GM18520 (cell line): Measurements from ENCODE around the gene WBP11.
"Not testable (repeated sequence)": the region's sequence is repeated elsewhere in the genome, so short reads cannot be mapped to it uniquely, and the experiment has no call there.

Experiments
- ATAC-seq: cut with Tn5 transposase; IDR thresholded peaks from one replicate; pipeline ENCODE4 v1.9.1; 2021; ENCODE audit not compliant: unreplicated experiment

WBP11 gene

DNA sequence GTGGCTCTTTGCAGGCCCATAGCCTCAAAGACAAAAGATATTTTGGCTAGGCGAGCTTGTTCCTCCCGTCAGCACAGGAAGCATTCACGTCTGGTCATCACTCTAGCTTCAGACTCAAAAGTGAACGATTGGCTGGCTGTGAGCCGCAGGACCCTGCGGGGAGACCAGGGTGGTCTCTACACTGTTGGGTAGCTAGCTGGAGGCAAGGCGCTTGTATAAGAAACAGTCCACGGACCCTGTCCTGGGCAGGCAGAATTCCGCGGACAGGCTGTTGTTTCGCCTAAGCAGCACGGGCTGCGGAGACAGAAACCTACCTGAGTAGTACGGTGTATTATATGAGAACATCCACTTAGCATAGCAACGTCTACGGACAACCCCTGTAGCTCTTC, 29.6 kb downstream of the WBP11 start:
- ATAC-seq, result peak; percentile 6

DNA sequence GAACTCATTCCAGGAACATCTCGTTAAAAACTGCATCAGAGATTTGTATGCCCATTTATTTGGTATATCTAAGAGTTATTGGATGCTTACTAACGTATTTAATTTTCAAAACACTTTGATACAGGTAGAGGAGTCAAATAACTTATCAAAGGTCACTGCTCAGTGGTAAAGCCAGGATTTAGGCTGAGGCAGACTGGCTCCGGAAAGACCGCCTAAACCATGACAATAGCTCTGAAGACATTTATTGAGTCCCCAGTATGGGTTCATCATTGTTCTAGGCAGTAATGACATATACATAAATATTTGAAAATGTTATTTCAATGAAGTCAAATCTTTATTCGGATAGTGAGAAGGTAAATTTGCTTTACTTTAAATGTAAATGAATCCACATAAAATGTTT, 30.3 kb downstream of the WBP11 start:
- ATAC-seq, result no peak

DNA sequence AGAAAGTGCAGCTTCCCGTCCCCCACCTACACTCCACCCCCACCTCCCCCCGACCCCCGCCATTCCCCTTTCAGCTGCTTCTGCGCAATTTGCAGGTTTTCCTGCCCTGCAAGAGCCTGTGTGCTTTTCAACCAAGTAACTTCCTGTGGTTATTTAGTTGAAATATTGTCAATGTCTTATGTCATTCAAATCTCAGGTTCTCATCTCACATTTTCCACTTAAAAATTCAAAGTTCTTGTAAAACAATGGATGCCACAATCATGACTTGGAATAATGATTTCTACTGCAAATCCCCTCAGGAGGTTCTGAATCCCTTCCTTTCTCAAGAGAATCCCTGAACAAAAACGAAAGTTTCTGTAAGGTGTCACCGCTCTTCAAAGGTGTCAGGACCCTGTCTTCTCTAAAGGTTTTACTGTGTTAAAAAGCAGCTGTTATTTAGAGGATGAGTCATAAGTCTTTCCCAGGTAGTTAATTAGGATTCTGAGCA, 31.6 kb downstream of the WBP11 start:
- no peak for ATAC-seq

DNA sequence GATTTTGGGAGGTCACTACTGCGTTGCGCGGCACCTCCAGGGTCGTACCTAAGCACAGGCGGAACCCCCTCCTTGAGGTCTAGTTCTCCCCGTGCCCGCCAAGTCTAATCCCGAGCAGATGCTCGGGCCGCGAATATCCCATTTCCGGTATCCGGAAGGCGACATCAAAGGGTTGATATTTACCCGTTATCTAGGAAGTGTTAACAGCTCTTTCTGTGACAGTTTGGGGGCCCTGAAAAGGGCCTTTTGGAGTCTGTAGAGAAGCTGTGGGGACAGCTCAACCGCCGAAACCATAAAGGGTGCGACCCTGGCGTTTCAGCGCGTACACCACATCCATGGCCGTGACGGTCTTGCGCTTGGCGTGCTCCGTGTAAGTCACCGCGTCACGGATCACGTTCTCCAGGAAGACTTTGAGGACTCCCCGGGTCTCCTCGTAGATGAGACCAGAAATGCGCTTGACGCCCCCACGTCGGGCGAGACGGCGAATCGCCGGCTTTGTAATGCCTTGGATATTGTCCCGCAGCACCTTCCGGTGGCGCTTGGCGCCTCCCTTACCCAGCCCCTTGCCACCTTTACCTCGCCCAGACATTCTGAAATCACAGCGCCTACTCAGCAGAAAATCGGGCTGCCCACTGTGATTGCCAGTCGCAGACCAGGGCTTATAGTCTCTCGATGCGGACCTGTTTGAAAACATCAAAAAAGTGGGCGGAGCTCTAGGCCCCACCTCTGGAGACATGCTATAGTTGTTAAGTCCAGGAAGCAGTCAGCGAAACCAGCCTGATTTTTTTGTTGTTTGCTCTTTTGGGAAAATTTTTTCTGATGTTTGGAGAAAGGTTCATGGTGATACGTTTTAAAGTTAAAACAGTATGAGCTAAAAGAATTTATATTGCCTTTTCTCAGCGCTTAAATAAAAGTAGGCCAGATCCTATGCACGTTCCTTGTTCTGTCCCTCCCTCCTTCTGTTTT, 32.5 kb downstream of the WBP11 start:
- peak; percentile 27 for ATAC-seq

DNA sequence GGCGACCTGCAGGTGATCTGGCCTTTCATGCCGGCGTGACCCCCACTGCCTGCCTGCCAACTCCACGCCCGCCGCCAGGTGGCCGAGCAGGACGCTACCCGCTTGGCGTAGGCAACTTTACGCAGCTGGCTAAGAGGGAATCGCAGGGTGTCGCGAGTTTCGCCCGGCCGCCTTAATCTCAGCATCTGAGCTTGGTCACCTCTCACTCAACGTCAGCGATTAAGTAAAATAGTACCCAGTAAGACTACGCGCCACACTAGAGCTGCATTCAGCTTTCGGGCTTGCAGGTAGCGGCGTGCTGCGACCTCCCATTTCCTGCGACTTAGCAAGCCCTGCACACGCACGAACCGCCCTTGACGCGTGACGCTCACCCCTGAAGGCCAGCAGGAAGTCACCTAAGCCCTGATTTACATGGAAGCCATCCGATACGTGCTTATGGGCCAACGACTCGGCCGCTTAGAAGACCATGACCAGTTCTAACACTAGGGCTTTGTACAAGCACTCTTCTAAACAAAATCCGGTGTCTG, 33.2 kb downstream of the WBP11 start:
- ATAC-seq, result peak; percentile 27

DNA sequence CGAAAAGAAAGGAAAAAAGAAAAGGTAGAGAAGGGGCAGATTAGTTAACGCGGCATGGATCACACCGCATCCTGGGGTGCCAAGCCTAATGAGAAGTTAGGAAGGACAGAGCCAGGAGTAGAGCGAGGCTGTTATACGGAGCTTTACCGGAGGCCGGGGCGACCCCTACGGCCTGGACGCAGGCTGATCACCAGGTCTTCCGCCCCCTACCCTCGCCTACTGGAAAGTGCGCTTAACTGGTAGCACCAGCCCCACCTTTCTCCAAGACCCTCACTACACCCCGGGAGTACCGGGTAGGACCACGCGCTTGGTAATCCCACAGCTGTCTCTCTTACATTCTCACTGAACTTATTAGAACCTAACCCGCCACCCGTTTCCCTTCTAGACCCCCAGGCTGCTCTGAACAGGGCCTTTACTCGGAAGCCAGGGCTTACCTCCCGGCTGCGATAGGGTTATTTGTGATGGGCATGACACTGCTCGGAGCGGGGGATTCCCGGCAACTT, 33.8 kb downstream of the WBP11 start:
- no peak for ATAC-seq

DNA sequence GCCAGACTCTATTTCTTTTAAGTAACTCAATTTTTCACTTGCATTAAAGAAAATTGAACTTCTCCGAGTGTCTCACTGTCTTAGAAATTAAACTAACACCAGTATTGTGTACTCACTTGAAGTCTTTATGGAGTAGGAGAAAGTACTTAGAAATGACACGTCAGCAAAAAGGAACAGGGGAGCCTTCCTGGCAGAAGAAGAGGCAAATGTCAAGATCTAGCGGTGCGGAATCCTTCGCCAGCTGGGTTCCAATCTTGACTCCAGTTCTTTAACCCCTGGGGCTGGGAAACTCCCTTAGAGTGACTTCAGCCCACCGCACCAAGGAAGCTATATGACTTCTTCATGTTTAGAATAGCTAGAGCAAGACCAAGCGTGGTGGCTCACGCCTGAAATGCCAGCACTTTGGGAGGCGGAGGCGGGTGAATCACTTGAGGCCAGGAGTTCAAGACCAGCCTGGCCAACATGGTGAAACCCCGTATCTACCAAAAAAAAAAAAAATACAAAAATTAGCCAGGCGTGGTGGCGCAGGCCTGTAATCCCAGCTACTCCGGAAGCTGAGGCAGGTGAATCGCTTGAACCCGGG, 34.4 kb downstream of the WBP11 start:
- ATAC-seq, result no peak

DNA sequence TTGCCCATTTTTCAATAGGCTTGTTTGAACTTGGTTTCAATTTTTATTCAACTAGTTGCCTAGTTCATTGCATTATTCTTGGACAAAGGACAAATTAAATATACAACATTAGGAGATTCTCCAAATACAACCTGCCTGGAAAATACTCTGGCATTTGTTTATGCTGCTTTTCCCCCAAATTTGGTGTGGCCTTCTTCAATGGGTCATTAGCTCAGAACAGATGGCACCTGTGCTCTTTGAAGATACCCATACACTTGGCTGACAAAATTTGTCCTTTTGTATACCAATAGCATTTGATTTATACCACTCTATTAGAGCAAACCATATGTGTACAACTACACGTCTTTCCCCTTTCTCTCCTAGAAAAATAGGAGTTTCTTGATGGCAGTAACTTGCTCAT, 35.7 kb downstream of the WBP11 start:
- no peak for ATAC-seq

DNA sequence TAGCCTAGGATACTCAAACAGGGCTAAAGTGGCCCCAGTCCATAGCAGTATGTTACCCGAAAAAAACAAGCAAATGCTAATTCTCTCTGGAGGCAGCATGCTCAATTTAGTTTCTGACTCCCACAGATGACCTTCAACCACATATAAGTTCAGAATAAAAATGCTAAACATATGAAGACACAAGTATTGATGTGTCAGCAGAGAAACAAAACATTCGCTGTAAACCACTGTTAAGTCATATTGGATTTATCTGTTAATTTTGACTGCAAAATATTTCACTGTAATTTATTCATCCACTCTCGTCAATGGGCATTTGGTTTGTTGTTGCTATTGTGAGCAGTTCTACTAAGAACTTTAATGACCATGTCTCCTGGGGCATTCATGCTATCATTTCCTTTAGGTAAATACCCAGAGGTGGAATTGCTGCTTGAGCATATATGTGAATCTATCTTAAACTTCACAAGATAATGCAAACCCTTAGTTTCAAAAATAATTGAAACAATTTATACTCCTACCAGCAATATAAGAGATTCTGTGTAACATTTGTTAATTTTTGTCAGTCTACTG, 36.5 kb downstream of the WBP11 start:
- no peak for ATAC-seq

DNA sequence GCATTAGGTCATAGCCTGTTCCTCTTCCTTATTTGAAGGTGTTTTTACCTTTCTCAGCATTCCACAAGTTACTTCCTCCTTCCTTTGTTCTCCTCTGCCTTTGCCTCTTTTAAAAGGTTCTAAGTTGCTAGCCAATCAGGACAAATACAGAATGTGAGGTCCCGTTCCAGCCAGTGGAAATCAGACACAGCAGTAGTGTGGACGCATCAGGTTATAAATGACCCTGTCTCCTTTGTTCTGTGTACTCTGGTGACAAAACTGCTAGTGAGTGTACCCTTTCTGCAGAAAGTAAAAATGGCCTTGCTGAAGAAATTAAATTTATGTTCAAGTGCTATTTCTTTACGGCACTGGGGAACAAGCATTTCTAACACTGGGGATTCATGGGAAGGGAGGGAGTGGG, 37.3 kb downstream of the WBP11 start:
- ATAC-seq, result not testable (repeated sequence)

DNA sequence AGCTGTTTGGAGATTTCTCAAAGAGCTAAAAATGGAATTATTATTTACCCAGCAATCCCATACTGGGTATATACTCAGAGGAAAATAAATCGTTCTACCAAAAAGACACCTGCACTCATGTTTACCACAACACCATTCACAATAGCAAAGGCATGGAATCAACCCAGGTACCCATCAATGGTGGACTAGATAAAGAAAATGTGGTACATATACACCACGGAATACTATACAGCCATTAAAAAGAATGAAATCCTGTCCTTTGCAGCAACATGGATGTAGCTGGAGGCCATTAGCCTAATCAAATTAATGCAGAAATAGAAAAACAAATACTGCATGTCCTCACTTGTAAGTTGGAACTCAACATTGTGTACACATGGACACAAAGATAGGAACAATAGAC, 37.9 kb downstream of the WBP11 start:
- ATAC-seq, result no peak

DNA sequence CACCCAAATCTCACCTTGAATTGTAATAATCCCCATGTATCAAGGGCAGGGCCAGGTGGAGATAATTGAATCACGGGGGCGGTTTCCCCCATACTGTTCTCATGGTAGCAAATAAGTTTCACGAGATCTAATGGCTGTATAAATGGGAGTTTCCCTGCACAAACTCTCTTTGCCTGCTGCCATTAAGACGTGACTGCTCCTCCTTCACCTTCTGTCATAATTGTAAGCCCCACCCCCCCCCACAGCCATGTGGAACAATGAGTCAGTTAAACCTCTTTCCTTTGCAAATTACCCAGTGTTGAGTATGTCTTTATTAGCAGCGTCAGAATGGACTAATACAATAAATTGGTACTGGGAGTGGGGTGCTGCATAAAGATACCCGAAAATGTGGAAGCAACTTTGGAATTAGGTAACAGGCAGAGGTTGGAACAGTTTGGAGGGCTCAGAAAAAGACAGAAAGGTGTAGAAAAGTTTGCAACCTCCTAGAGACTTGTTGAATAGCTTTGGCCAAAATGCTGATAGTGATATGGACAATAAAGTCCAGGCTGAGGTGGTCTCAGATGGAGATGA, 43.5 kb downstream of the WBP11 start:
- ATAC-seq, result not testable (repeated sequence)

DNA sequence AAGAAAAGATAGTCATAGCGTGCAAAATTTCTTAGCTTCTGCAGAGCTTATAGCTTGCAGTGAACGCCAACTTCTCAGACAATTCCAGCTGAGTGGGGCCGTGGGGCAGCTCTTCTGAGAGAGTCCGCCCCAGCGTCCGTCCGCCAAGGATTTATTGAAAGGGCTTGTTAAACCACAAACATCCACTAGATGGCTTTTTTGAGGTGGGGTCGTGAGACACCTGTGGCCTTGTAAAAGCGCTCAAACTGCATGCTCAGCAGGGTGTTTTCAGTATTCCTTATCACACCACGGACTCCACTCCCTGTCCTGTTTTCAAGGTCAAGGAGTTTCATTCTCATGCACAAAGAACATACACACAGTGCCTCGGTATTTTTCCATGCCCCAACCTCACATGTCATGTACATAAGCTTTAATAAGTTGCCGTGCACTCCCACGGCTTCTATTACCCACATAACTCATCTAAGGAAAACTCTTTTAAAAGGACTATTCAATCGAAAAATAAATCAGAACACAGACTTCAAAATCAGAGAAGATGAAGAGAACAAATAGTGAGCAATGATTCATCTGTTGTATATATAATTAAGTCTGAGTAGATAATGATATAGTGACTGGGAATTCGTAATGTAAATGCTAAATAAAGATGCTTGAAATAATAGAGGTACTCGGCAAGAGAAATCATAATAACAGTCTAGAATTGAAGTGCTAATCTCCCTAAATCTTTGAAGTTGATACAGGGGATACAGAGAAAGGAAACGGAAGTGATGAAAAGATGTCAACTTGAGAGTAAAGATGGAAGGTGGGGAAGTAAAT, 46.7 kb downstream of the WBP11 start:
- no peak for ATAC-seq

DNA sequence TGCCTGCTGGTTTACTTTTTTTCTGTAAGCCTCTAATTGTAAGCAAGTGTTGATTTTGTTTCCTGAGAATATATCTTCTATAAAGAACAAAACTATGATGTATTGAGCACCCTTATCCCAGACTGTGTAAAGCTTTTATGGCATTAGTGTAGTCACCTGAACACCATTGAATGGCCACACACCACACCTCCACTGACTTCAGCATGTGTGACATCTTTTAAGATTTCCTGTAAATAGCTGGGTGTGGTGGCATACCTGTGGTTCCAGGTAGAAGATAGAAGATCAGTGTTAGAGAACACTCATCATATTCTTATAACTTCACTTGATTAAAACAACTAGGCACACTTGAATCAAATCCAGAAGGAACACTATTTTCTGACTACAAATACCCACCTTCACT, 51.3 kb downstream of the WBP11 start:
- ATAC-seq, result no peak

DNA sequence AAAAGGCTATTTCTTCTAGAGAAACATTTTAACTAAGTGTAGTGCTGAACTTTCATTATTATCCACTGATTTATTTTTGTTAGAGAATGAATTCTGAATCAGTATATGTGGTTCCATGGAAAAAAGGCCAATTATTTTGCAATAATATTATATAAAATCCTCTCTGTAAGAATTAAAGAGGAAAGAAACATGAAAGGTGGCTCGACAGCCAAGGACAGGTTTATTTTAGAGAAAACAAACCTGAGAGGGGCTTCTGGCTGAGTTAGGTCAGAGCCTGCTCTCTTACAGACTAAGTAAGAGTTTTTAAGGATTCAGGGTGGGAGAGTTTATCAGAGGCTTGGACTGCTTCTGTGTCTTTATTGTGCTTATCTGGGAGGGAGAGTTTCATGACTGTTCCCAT, 60.2 kb downstream of the WBP11 start:
- ATAC-seq, result no peak

DNA sequence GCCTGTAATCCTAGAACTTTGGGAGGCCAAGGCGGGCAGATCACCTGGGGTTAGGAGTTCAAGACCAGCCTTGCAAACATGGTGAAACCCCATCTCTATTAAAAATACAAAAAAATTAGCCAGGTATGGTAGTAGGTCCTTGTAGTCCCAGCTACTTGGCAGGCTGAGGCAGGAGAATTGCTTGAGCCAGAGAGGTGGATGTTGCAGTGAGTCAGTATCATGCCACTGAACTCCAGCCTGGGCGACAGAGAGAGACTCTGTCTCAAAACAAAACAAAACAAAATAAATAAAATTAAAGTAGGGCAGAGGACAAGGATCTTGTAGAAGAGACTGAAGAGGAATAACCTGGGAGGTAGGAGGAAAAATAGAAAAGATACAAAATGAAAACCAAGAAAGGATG, 61.3 kb downstream of the WBP11 start:
- no peak for ATAC-seq

DNA sequence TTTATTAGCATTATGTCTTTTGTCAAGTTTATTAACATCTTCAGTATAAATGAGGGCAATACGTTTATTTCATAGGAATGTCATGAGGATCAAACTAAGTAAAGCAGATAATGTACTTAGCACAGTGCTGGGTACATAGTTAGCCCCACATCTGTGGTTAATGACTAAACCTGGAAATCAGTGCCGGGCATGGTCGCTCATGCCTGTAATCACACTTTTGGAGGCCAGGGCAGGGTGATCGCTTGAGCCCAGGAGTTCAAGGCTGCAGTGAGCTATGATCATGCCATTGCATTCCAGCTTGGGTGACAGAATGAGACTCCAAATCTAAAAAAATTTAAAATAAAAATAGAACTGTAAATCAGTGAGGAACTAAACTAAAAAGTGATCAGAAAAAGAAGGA, 62.1 kb downstream of the WBP11 start:
- no peak for ATAC-seq

DNA sequence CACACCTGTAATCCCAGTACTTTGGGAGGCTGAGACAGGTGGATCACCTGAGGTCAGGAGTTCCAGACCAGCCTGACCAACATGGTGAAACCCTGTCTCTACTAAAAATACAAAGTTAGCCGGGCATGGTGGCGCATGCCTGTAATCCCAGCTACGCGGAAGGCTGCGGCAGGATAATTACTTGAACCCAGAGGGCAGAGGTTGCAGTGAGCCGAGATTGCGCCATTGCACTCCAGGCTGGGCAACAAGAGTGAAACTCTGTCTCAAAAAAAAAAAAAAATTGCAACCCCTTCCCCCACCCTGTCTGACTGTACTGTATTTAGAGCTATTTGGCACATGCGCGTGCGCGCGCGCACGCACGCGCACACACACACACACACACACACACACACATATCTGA, 66.8 kb downstream of the WBP11 start:
- not testable (repeated sequence) for ATAC-seq
